Retinal pigment epithelial cell (primary cell): Measurements from ENCODE around the gene NTMT2.

ENCODE experiments used
- DNase-seq: peaks from one replicate; pipeline ENCODE4 v3.0.0-alpha.2; 2010; ENCODE audit warnings: low read depth
- H3K4me3 ChIP-seq: 2 replicates; pipeline ENCODE4 v1.5.1; 2011; ENCODE audit warnings: mild to moderate bottlenecking, low read length, control low read depth, moderate library complexity
- TF ChIP-seq, protein P1 (sequence below): conservative IDR thresholded peaks from 2 replicates; pipeline ENCODE4 v1.5.1; 2011; ENCODE audit warnings: low read depth, low read length, control low read depth, inconsistent platforms

Gene NTMT2

DNA sequence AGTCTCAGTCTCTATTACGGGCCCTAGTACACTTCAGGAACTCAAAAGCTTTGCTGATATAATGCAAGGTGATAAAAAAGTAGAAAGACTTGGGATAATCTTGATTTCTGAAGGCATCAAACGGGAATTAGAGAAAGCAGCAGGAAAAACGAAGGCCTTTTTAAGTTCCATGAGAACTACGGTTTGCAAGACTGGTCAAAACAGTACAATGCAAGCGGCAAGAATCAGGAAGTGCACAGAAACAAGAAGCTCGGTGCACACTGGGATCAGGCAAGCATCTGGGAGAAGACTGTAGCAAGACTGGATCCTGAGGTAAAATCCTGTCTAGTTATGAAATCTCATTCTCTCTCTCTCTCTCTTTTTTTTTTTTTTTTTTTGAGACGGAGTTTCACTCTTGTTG lies 28.6 kb downstream of the NTMT2 start:
- H3K4me3 ChIP-seq: no peak overlapping the region
- DNase-seq: no peak
- TF ChIP-seq, protein P1, sequence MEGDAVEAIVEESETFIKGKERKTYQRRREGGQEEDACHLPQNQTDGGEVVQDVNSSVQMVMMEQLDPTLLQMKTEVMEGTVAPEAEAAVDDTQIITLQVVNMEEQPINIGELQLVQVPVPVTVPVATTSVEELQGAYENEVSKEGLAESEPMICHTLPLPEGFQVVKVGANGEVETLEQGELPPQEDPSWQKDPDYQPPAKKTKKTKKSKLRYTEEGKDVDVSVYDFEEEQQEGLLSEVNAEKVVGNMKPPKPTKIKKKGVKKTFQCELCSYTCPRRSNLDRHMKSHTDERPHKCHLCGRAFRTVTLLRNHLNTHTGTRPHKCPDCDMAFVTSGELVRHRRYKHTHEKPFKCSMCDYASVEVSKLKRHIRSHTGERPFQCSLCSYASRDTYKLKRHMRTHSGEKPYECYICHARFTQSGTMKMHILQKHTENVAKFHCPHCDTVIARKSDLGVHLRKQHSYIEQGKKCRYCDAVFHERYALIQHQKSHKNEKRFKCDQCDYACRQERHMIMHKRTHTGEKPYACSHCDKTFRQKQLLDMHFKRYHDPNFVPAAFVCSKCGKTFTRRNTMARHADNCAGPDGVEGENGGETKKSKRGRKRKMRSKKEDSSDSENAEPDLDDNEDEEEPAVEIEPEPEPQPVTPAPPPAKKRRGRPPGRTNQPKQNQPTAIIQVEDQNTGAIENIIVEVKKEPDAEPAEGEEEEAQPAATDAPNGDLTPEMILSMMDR: no peak

DNA sequence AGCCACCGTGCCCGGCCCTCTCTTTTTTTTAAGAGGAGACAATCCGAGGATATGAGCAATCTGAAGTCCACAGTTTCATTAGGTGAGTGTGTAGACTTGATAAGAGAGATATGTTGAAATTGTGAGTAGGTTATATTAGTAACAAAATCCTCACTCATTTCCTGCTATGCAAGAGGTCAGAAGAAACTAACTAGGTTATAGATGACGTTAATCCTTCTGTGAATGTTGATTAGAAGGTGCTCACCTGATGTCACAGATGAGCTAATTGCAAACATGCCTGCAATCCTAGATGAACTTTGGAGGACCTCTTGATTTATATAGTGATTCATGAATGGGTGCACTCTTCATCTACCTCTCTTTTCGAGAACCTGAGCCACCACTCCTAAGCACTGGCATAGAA lies 29.3 kb downstream of the NTMT2 start:
- H3K4me3 ChIP-seq: no peak overlapping the region
- TF ChIP-seq, protein P1: no peak
- no peak for DNase-seq

DNA sequence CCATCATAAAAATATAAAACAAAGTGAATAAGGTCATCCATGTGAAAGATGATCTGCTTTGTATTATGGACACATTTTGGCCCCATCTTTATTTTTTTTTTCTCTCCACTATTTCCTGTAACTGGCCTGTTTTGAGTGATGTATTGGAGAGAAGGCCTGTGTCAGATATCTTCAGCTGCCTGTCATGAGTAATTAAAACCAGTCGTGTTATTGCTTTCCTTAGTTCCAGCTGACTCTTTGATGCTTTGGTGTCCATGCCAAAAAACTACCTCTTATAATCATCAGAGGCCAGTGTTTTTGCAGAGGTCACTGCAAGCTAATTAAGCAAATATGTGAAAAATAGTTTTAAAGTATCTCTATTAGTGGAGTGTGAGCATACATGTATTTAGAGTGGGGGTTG lies 29.7 kb downstream of the NTMT2 start:
- TF ChIP-seq, protein P1: no peak
- H3K4me3 ChIP-seq: no peak overlapping the region
- DNase-seq: no peak

DNA sequence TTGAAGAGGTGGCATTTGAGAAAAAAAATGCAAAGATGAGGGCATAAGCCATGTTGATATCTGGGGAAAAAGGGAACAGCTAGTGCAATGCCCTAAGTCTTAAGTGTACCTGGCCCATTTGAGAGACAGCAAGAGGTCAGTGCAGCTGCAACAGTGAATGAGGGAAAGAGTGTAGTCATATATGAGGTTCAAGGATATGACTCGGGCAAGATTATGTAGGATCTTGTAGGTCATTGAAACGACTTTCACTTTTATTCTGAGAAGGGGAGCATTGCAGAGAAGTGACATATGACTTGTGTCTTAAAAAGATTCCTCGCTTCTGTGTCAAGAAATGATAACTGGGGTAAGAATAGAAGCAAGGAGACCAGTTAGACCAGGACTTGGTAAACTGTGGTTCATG lies 31.0 kb downstream of the NTMT2 start:
- TF ChIP-seq, protein P1: no peak
- no peak for DNase-seq
- no peak overlapping the region for H3K4me3 ChIP-seq

DNA sequence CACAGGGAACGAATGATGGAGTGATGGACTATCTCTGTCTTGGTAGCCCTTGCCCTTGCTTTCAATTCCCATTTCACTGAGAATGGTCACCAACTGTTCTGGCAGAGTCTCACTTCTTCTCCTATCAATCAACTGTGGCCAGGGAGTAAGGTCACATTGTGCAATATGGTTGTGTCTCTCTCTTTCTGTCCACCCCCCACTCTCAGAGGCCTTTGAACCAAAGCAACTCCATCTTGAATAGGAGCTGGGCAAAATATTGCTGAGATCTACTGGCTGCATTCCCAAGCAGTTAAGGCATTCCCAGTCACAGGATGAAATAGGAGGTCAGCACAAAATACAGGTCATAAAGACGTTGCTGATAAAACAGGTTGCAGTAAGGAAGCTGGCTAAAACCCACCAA lies 36.7 kb downstream of the NTMT2 start:
- TF ChIP-seq, protein P1: no peak
- DNase-seq: no peak
- no peak overlapping the region for H3K4me3 ChIP-seq

DNA sequence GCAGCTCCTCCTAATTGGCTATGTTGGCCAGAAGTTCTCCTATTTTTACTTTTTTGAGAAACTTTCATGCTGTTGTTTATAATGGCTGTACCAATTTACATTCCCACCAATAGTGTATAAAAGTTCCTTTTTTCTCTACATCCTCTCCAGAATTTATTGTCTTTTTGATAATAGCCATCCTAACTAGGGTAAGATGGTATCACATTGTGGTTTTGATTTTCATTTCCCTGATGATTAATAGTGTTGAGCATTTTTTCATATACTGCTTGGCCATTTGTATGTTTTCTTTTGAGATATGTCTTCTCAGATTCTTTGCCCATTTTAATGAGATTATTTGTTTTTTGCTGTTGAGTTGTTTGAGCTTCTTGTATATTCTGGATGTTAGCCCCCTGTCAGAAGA lies 46.8 kb downstream of the NTMT2 start:
- no peak for DNase-seq
- TF ChIP-seq, protein P1: no peak
- no peak overlapping the region for H3K4me3 ChIP-seq

DNA sequence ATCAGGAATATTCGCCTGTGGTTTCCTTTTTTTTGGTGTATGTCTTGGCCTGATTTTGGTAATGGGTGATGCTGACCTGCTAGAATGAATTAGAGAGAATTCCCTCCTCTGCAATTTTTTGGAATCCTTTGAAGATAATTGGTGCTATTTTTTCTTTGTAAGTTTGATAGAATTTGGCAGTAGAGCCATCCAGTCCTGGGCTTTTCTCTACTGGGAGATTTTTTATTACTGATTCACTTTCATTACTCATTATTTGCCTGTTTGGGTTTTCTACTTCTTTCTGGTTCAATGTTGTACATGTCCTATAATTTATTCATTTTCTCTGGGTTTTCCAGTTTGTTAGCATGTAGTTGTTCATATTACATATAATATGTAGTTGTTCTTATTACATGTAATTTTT lies 48.7 kb downstream of the NTMT2 start:
- TF ChIP-seq, protein P1: no peak
- no peak overlapping the region for H3K4me3 ChIP-seq
- no peak for DNase-seq
